Endothelial cell (in vitro differentiated cells): ENCODE results near the gene L1CAM. TPM values are rescaled to one million over a fixed set of nuclear protein-coding genes. Genes with fewer than 3 reads are reported as not detected.
A peak's percentile ranks its signal among the peaks of the same experiment; 100 is the strongest.

Source experiments
- DNase-seq: peaks from one replicate; pipeline ENCODE4 v3.0.0; 2021; ENCODE audit warnings: low spot score
- H3K27ac Mint-ChIP-seq: one replicate; pipeline ENCODE4 v1.8.0; 2021; ENCODE audit warnings: mixed read lengths, inconsistent platforms; ENCODE audit not compliant: unreplicated experiment
- H3K27me3 Mint-ChIP-seq: one replicate; pipeline ENCODE4 v1.8.0; 2021; ENCODE audit warnings: mild to moderate bottlenecking, moderate library complexity, mixed read lengths, inconsistent platforms; ENCODE audit not compliant: unreplicated experiment
- H3K36me3 Mint-ChIP-seq: one replicate; pipeline ENCODE4 v1.8.0; 2021; ENCODE audit warnings: mild to moderate bottlenecking, low read depth, mixed read lengths, inconsistent platforms; ENCODE audit not compliant: unreplicated experiment
- H3K4me1 Mint-ChIP-seq: one replicate; pipeline ENCODE4 v1.8.0; 2021; ENCODE audit warnings: mild to moderate bottlenecking, mixed read lengths, inconsistent platforms; ENCODE audit not compliant: unreplicated experiment
- H3K4me3 Mint-ChIP-seq: one replicate; pipeline ENCODE4 v1.8.0; 2021; ENCODE audit warnings: mild to moderate bottlenecking, mixed read lengths, inconsistent platforms; ENCODE audit not compliant: unreplicated experiment
- H3K9me3 Mint-ChIP-seq: one replicate; pipeline ENCODE4 v1.8.0; 2021; ENCODE audit warnings: mixed read lengths, inconsistent platforms; ENCODE audit not compliant: unreplicated experiment
- total RNA-seq: library from RNA; stranded (reverse); fragmentation: NEBNext Ultra II Directional; extraction: Animal tissue kit (Norgen Biotek cat#: 25700); gene quantifications from one replicate; pipeline ENCODE4 v1.2.1, GENCODE V29; 2021; ENCODE audit not compliant: unreplicated experiment
- TF ChIP-seq, protein P1 (sequence below): fragments of 200-600 bp; sonication (generic); IDR thresholded peaks from one replicate; pipeline ENCODE4 v1.5.0; 2021; ENCODE audit warnings: antibody characterized with exemption; ENCODE audit not compliant: unreplicated experiment

The L1CAM gene
- total RNA-seq, 1 donor from 2014 or later: 0.31 TPM

DNA sequence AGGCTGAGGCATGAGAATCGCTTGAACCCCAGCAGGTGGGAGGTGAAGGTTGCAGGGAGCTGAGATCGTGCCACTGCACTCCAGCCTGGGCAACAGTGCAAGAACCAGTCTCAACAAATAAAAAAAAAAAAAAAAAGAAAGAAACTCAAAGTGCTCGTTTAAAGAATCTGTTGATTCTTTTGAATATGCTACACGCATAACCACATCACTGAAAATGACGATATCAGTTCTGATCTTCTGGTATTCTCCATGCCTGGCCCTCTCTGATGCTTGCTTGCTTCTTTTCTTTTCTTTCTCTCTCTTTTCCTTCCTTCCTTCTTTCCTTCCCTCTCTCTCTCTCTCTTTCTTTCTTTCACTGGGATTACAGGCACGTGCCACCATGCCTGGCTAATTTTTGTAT, 25.8 kb upstream of the L1CAM start:
- no peaks in the 10 kb centered on the region for H3K27me3 Mint-ChIP-seq
- H3K27ac Mint-ChIP-seq: peak overlapping the region; percentile 74
- H3K9me3 Mint-ChIP-seq: no peaks in the 10 kb centered on the region
- peaks cover 4% of the 10 kb centered on the region for H3K36me3 Mint-ChIP-seq
- no peak overlapping the region for H3K4me3 Mint-ChIP-seq
- TF ChIP-seq, protein P1, sequence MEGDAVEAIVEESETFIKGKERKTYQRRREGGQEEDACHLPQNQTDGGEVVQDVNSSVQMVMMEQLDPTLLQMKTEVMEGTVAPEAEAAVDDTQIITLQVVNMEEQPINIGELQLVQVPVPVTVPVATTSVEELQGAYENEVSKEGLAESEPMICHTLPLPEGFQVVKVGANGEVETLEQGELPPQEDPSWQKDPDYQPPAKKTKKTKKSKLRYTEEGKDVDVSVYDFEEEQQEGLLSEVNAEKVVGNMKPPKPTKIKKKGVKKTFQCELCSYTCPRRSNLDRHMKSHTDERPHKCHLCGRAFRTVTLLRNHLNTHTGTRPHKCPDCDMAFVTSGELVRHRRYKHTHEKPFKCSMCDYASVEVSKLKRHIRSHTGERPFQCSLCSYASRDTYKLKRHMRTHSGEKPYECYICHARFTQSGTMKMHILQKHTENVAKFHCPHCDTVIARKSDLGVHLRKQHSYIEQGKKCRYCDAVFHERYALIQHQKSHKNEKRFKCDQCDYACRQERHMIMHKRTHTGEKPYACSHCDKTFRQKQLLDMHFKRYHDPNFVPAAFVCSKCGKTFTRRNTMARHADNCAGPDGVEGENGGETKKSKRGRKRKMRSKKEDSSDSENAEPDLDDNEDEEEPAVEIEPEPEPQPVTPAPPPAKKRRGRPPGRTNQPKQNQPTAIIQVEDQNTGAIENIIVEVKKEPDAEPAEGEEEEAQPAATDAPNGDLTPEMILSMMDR: no peak
- no peak for DNase-seq
- no peaks in the 10 kb centered on the region for H3K4me1 Mint-ChIP-seq

- no peak for DNase-seq
- H3K9me3 Mint-ChIP-seq: no peaks in the 10 kb centered on the region
These were observed 24.5 kb upstream of the L1CAM start for GRCh38 chrX:153910446-153910845.

GRCh38 chrX:153909980-153910360, 24.0 kb upstream of the L1CAM start:
- peaks cover under 1% of the 10 kb centered on the region for H3K4me1 Mint-ChIP-seq
- H3K27ac Mint-ChIP-seq: no peak overlapping the region
- no peaks in the 10 kb centered on the region for H3K9me3 Mint-ChIP-seq
- TF ChIP-seq, protein P1: no peak
- H3K4me3 Mint-ChIP-seq: no peak overlapping the region
- DNase-seq: no peak
- H3K27me3 Mint-ChIP-seq: no peaks in the 10 kb centered on the region
- H3K36me3 Mint-ChIP-seq: peaks cover 4% of the 10 kb centered on the region

More at GRCh38 chrX:153910446-153910845, 24.5 kb upstream of the L1CAM start:
- no peak overlapping the region for H3K27ac Mint-ChIP-seq
- no peak overlapping the region for H3K4me3 Mint-ChIP-seq
- peaks cover 4% of the 10 kb centered on the region for H3K36me3 Mint-ChIP-seq
- TF ChIP-seq, protein P1: no peak
- H3K27me3 Mint-ChIP-seq: no peaks in the 10 kb centered on the region
- H3K4me1 Mint-ChIP-seq: no peaks in the 10 kb centered on the region

DNA sequence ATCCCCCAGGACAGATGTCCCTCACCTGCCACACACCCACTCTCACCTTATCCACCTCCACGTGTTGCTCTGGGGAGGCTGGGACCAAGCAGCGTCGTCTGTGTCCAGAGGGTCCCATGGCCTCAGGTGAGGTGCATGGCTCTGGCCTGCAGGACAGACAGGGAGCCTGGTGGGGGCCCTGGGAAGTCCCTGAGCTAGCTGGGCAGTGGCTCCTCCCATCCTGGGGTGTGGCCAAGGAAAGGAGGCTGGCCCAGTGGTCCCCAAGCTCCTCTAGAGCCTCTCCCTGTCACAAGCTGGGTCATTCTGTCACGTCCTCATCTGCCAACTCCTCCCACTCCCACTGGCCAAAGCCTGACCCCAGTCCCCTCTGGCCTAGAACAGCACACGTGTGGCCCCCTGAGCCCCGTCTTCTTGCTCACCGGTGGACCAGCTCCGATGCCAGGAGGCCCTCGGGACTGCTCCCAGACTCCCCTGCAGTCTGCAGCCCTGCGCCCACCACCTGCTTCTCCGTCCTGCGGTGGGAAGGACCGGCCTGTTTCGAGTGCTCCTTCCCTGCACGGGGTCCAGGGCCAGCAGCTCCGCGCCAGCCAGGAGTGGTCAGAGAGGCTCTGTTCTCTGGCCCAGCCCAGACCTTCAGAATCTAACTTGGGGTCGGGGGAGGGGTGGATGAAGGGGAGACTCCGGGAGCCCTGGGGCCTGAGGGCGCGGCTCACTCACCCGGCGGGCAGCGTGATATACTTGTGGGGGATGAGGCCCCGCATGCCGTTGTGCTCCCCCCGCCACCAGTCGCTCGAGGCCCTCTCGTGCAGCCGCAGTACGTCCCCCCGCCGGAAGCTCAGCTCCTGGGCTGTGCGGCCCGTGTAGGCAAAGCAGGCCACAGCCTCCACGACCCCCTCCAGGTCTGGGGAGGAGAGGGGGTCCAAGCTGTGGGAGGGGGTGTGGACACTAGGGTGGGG, 23.3 kb upstream of the L1CAM start:
- Mint-ChIP-seq H3K27me3 (no peaks in the 10 kb centered on the region), H3K27ac (no peak overlapping the region), H3K4me3 (no peak overlapping the region), H3K9me3 (no peaks in the 10 kb centered on the region), H3K36me3 (peaks cover 4% of the 10 kb centered on the region), H3K4me1 (peaks cover 3% of the 10 kb centered on the region)
- no peak for DNase-seq
- TF ChIP-seq, protein P1: no peak

- TF ChIP-seq, protein P1: no peak
- H3K4me1 Mint-ChIP-seq: peaks cover 10% of the 10 kb centered on the region
- H3K27me3 Mint-ChIP-seq: peaks cover 3% of the 10 kb centered on the region
- no peak for DNase-seq
- H3K4me3 Mint-ChIP-seq: no peak overlapping the region
- H3K9me3 Mint-ChIP-seq: no peaks in the 10 kb centered on the region
- peaks cover 4% of the 10 kb centered on the region for H3K36me3 Mint-ChIP-seq
- no peak overlapping the region for H3K27ac Mint-ChIP-seq
These were observed 22.4 kb upstream of the L1CAM start for GRCh38 chrX:153908219-153908860.
